GM12891 (cell line): ENCODE measurements around the gene WNK1.

Source experiments
- PAX5 ChIP-seq: IDR thresholded peaks from 2 replicates; pipeline ENCODE4 v1.6.1; 2011; ENCODE audit warnings: low read length, moderate library complexity, mild to moderate bottlenecking; ENCODE audit not compliant: insufficient read depth, severe bottlenecking
- POLR2A ChIP-seq: IDR thresholded peaks from 2 replicates; pipeline ENCODE4 v1.6.1; 2011; ENCODE audit warnings: low read depth, low read length, control low read depth
- POLR2AphosphoS5 ChIP-seq: IDR thresholded peaks from 2 replicates; pipeline ENCODE4 v1.6.1; 2011; ENCODE audit warnings: low read depth, low read length, control low read depth
- POU2F2 ChIP-seq: IDR thresholded peaks from 2 replicates; pipeline ENCODE4 v1.6.1; 2011; ENCODE audit warnings: low read depth, mild to moderate bottlenecking, control low read depth, low read length, moderate library complexity
- SPI1 ChIP-seq: IDR thresholded peaks from 2 replicates; pipeline ENCODE4 v1.6.1; 2011; ENCODE audit warnings: low read depth, low read length, control low read depth
- TAF1 ChIP-seq: IDR thresholded peaks from 2 replicates; pipeline ENCODE4 v1.6.1; 2011; ENCODE audit warnings: low read depth, low read length, control low read depth

- TF ChIP-seq POLR2A: no peak
- TF ChIP-seq SPI1: no peak
- no peak for TF ChIP-seq POLR2AphosphoS5
- no peak for TF ChIP-seq TAF1
- no peak for TF ChIP-seq PAX5
- no peak for TF ChIP-seq POU2F2
Observed at GRCh38 chr12:958588-959123, 206.3 kb downstream of the WNK1 start.
